Calu3 (cell line): ENCODE results near the gene SEC22C. TPM values are rescaled to one million over a fixed set of nuclear protein-coding genes. Genes with fewer than 3 reads are reported as not detected.

Experiments
- BruUV-seq: library from RNA; stranded (reverse); fragments of 400-500 nt; replicated peaks from 2 replicates; lab custom pipeline; 2021; lab: Mats Ljungman, UMichigan
- CTCF ChIA-PET: fragments of 300-600 bp; sonication (Branson Sonifier 250); formaldehyde crosslinking; loops from one replicate; lab custom pipeline; 2022; ENCODE audit warnings: antibody characterized with exemption; lab: Charles Lee
- DNase-seq: peaks from one replicate; pipeline ENCODE4 v3.0.0; 2022
- H3K27ac Mint-ChIP-seq: one replicate; pipeline ENCODE4 v1.8.0; 2022; ENCODE audit warnings: mixed read lengths; ENCODE audit not compliant: unreplicated experiment
- H3K27me3 Mint-ChIP-seq: one replicate; pipeline ENCODE4 v1.8.0; 2022; ENCODE audit warnings: mixed read lengths; ENCODE audit not compliant: unreplicated experiment
- H3K36me3 Mint-ChIP-seq: one replicate; pipeline ENCODE4 v1.8.0; 2022; ENCODE audit warnings: mild to moderate bottlenecking, moderate library complexity, mixed read lengths; ENCODE audit not compliant: insufficient read depth, unreplicated experiment
- H3K4me1 Mint-ChIP-seq: one replicate; pipeline ENCODE4 v1.8.0; 2022; ENCODE audit warnings: mild to moderate bottlenecking, low read depth, mixed read lengths; ENCODE audit not compliant: unreplicated experiment
- H3K4me3 Mint-ChIP-seq: one replicate; pipeline ENCODE4 v1.8.0; 2022; ENCODE audit warnings: mild to moderate bottlenecking, low read depth, moderate library complexity, mixed read lengths; ENCODE audit not compliant: unreplicated experiment
- H3K9me3 Mint-ChIP-seq: one replicate; pipeline ENCODE4 v1.8.0; 2022; ENCODE audit warnings: low read depth, mixed read lengths; ENCODE audit not compliant: unreplicated experiment
- CTCF ChIP-seq: fragments of 200-600 bp; IDR thresholded peaks from one replicate; pipeline ENCODE4 v1.8.0; 2022; ENCODE audit warnings: antibody characterized with exemption; ENCODE audit not compliant: unreplicated experiment
- intact Hi-C: fragments of 100-400 bp; cut with micrococcal nuclease; formaldehyde crosslinking; loops from one replicate; pipeline ENCODE4 v1.10.0; 2022; ENCODE audit not compliant: unreplicated experiment
- total RNA-seq: library from RNA; stranded (reverse); gene quantifications from 2 replicates; pipeline ENCODE4 v1.2.3, GENCODE V29; 2022

SEC22C gene
- total RNA-seq, 1 experiment from 2014 or later: 42.3 TPM

DNA sequence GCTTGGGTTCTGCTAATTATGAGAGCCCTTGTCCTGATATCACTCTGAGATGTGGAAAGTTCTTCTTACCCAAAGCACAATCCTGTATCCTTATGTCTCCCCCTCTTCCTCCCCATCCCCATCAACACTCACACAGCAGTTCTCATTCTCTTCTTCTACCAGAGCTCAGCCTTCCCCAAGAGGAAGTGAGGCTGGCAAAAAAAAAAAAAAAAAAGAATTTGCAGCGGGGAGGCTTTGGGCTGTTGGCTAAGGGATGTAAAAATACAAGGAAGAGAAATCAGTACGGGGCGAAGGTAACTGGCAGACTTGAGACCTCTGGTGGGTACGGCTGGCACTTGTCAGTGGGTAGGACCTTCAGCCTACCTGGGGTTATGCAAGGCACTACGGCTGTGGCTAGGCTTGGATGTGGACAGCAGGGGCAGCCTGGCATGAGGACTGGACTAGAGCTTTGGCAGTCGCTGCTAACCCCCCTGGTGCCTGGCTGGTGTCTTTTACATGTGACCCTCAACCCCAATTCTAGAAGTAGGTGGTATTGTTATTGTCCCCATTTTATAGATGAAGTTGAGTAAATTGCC lies 73.9 kb downstream of the SEC22C start:
- peak; percentile 22 for DNase-seq
- Mint-ChIP-seq H3K36me3 (peaks cover 14% of the 10 kb centered on the region), H3K27ac (peak overlapping the region; percentile 75), H3K4me1 (peaks cover 22% of the 10 kb centered on the region), H3K9me3 (no peaks in the 10 kb centered on the region), H3K4me3 (no peak overlapping the region), H3K27me3 (no peaks in the 10 kb centered on the region)
- BruUV-seq: no TSS peak
- intact Hi-C loops: loop anchor here (5.0 kb wide), 2 partner anchors 36 to 66 kb away; no protein-coding TSS in a partner anchor
- CTCF ChIA-PET: interaction anchor here (0.6 to 1.2 kb wide), 3 partner anchors 18 to 278 kb away, joined by 3 to 9 read pairs (median 3); no protein-coding TSS in a partner anchor
- no peak for TF ChIP-seq CTCF

- Mint-ChIP-seq H3K36me3 (peaks cover 20% of the 10 kb centered on the region), H3K9me3 (no peaks in the 10 kb centered on the region), H3K27me3 (no peaks in the 10 kb centered on the region), H3K4me1 (peaks cover 22% of the 10 kb centered on the region), H3K27ac (peak overlapping the region; percentile 75), H3K4me3 (no peak overlapping the region)
- intact Hi-C loops: loop anchor here (5.0 kb wide), 2 partner anchors 35 to 65 kb away; no protein-coding TSS in a partner anchor
- BruUV-seq: no TSS peak
- no peak for TF ChIP-seq CTCF
- peak; percentile 60 for DNase-seq
- CTCF ChIA-PET: interaction anchor here (0.6 to 1.2 kb wide), 3 partner anchors 17 to 278 kb away, joined by 3 to 9 read pairs (median 3); no protein-coding TSS in a partner anchor
These were observed 74.5 kb downstream of the SEC22C start for GRCh38 chr3:42507252-42507651.

DNA sequence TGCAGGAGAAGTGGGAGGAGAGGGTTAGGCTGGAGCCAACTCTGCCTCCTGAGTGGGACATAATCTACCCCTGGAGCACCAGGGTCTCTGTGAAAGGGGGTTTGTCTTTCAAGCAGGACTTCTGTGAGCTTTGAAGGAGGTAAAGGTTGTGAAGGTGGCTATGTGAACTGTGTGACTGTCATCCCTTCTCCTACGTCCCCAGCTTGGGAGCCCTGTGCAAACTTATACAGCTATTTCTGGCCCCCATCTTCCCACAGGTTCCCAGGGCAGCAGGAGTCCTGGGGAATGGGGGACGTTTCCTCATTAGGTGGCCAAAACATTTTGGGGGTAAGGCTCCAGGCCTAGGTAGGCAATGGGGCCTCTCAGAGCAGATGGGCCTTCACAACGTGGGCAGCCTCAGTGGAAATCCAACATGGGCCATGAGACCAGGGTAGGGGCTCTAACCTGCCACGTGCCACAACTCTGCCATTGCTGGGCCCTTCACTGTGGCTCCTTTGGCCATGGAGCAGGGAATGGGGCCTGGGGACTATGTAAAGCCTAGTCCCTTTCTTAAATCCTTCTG lies 75.8 kb downstream of the SEC22C start:
- Mint-ChIP-seq H3K27ac (no peak overlapping the region), H3K27me3 (peaks cover 6% of the 10 kb centered on the region), H3K4me1 (peaks cover 32% of the 10 kb centered on the region), H3K4me3 (no peak overlapping the region), H3K36me3 (peaks cover 25% of the 10 kb centered on the region), H3K9me3 (no peaks in the 10 kb centered on the region)
- TF ChIP-seq CTCF: no peak
- intact Hi-C loops: loop anchor here (5.0 kb wide), 2 partner anchors 34 to 64 kb away; no protein-coding TSS in a partner anchor
- CTCF ChIA-PET: no interaction called here
- DNase-seq: no peak
- BruUV-seq: no TSS peak

DNA sequence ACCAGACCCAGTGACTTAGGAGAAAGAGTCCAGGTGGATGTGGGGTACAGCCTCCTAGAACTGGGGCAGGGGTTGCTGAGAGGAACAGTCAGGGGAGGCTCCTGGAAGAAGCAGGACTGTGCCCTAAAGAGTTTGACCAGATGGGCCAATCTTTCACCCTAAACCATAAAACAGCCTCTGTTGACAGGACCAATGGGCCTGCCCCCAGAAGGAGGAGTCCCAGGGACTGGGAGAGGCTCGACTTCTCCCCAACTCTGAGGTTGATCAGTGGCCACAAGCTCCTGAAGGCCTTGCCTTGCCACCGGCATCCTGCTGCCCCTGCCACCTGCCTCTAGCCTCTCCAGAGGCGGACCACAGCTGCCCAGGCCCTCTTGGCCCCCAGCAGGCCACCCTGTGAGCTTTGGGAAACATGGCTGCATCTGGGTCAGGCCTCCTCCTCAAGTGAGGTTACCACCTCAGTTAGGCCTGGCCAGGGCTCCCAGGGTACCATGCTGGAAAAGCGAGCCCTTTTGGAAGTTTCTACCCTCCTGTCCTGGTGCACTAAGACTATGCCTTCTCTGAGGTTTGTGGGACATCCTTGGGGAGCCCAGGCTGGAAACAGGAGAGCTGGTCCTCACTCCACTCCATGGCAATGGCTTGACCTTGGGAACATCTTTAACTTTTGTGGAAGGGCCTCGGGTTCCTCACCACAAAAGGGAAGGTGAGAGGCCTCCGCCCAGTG lies 76.5 kb downstream of the SEC22C start:
- no peak for DNase-seq
- no TSS peak for BruUV-seq
- intact Hi-C loops: loop anchor here (5.0 kb wide), 2 partner anchors 33 to 63 kb away; no protein-coding TSS in a partner anchor
- H3K9me3 Mint-ChIP-seq: no peaks in the 10 kb centered on the region
- H3K27me3 Mint-ChIP-seq: peaks cover 13% of the 10 kb centered on the region
- CTCF ChIA-PET: no interaction called here
- H3K4me1 Mint-ChIP-seq: peaks cover 36% of the 10 kb centered on the region
- no peak overlapping the region for H3K27ac Mint-ChIP-seq
- TF ChIP-seq CTCF: no peak
- peaks cover 25% of the 10 kb centered on the region for H3K36me3 Mint-ChIP-seq
- H3K4me3 Mint-ChIP-seq: no peak overlapping the region
